ENCODE measurements around the gene ALDH1A1.

GRCh38 chr9:72924154-72924790, 28.6 kb downstream of the ALDH1A1 start:
- TF ChIP-seq CTCF (IDR thresholded peaks at IDR 0.05; ENCODE audit: extremely low read depth in 1 of 2, insufficient read depth in 1 of 2, low read depth in 1 of 2, low read length in 2 of 2) = no peak
- TF ChIP-seq POLR2A (IDR thresholded peaks at IDR 0.05; ENCODE audit: low read depth, low read length) = no peak
- no peak for TF ChIP-seq MAX (IDR thresholded peaks at IDR 0.05; ENCODE audit: insufficient read depth, insufficient read length)
